GM23338 (cell line): ENCODE data around the gene WT1. TPM values are rescaled to one million over a fixed set of nuclear protein-coding genes. Genes with fewer than 3 reads are reported as not detected.
"Not testable (repeated sequence)": the region's sequence is repeated elsewhere in the genome, so short reads cannot be mapped to it uniquely, and the experiment has no call there.

Source experiments
- ATAC-seq: fragments of 200-7000 bp; cut with Tn5 transposase; 3 replicates; pipeline ENCODE4 v1.9.1; 2020
- DNase-seq: peaks from one replicate; pipeline ENCODE4 v3.0.0-alpha.2; 2015; ENCODE audit warnings: low spot score
- H2AFZ ChIP-seq: fragments of 200-600 bp; sonication (generic); 2 replicates; pipeline ENCODE4 v1.8.0; 2016; ENCODE audit warnings: antibody characterized with exemption, mild to moderate bottlenecking, moderate library complexity
- H3F3A ChIP-seq: fragments of 200-600 bp; sonication (generic); replicated peaks from 2 replicates; pipeline ENCODE4 v1.8.0; 2017; ENCODE audit warnings: antibody characterized with exemption, mixed run types, low read depth
- H3K27ac ChIP-seq: fragments of 200-600 bp; sonication (generic); 2 replicates; pipeline ENCODE4 v1.6.1; 2016; ENCODE audit warnings: low read depth
- H3K27me3 ChIP-seq: fragments of 200-600 bp; sonication (generic); 2 replicates; pipeline ENCODE4 v1.8.0; 2016; ENCODE audit warnings: mild to moderate bottlenecking, mixed run types, moderate library complexity; ENCODE audit not compliant: insufficient read depth
- H3K36me3 ChIP-seq: fragments of 200-600 bp; sonication (generic); 2 replicates; pipeline ENCODE4 v1.8.0; 2016; ENCODE audit warnings: mild to moderate bottlenecking; ENCODE audit not compliant: insufficient read depth
- H3K4me1 ChIP-seq: fragments of 200-600 bp; sonication (generic); 2 replicates; pipeline ENCODE4 v1.8.0; 2016; ENCODE audit warnings: mild to moderate bottlenecking, moderate library complexity; ENCODE audit not compliant: insufficient read depth
- H3K4me2 ChIP-seq: fragments of 200-600 bp; sonication (generic); 2 replicates; pipeline ENCODE4 v1.7.1; 2017; ENCODE audit warnings: mixed run types
- H3K4me3 ChIP-seq: fragments of 200-600 bp; sonication (generic); 2 replicates; pipeline ENCODE4 v1.6.1; 2016; ENCODE audit warnings: mixed run types
- H3K79me2 ChIP-seq: fragments of 200-600 bp; sonication (generic); replicated peaks from 2 replicates; pipeline ENCODE4 v1.8.0; 2017; ENCODE audit warnings: mild to moderate bottlenecking; ENCODE audit not compliant: insufficient read depth
- H3K9me2 ChIP-seq: fragments of 200-600 bp; sonication (generic); 2 replicates; pipeline ENCODE4 v1.8.0; 2017; ENCODE audit not compliant: insufficient read depth
- H4K20me1 ChIP-seq: fragments of 200-600 bp; sonication (generic); replicated peaks from 2 replicates; pipeline ENCODE4 v1.8.0; 2017; ENCODE audit warnings: mild to moderate bottlenecking; ENCODE audit not compliant: insufficient read depth
- H3K27ac Mint-ChIP-seq: 2 replicates; pipeline ENCODE4 v1.8.0; 2020; ENCODE audit warnings: inconsistent platforms, mild to moderate bottlenecking, moderate library complexity, mixed read lengths
- H3K27me3 Mint-ChIP-seq: 3 replicates; pipeline ENCODE4 v1.8.0; 2022; ENCODE audit warnings: low read depth, mild to moderate bottlenecking, moderate library complexity, mixed read lengths, inconsistent platforms; ENCODE audit not compliant: insufficient read depth, poor library complexity
- H3K36me3 Mint-ChIP-seq: 3 replicates; pipeline ENCODE4 v1.8.0; 2021; ENCODE audit warnings: low read depth, mild to moderate bottlenecking, inconsistent platforms, moderate library complexity, mixed read lengths
- H3K4me1 Mint-ChIP-seq: 3 replicates; pipeline ENCODE4 v1.8.0; 2020; ENCODE audit warnings: mild to moderate bottlenecking, inconsistent platforms, mixed read lengths
- H3K4me3 Mint-ChIP-seq: 3 replicates; pipeline ENCODE4 v1.8.0; 2021; ENCODE audit warnings: moderate library complexity, mild to moderate bottlenecking, inconsistent platforms, mixed read lengths
- H3K9me3 Mint-ChIP-seq: 3 replicates; pipeline ENCODE4 v1.8.0; 2020; ENCODE audit warnings: moderate library complexity, mild to moderate bottlenecking, inconsistent platforms, mixed read lengths
- CTCF ChIP-seq, 2 experiments: fragments of 200-600 bp in 1 of 2; sonication (generic) in 1 of 2; conservative IDR thresholded peaks; 2 replicates each; pipeline versions ENCODE4 v1.5.1 to v1.6.1; 2016 to 2017; ENCODE audit warnings: antibody characterized with exemption in 2 of 2, low read depth in 2 of 2, mild to moderate bottlenecking in 2 of 2, moderate library complexity in 1 of 2
- EZH2phosphoT487 ChIP-seq: fragments of 200-600 bp; sonication (generic); IDR thresholded peaks from one replicate; pipeline ENCODE4 v1.8.1; 2018; ENCODE audit warnings: antibody characterized with exemption; ENCODE audit not compliant: unreplicated experiment
- JUNB ChIP-seq: IDR thresholded peaks from one replicate; pipeline ENCODE4 v1.6.1; 2016; ENCODE audit warnings: antibody characterized with exemption; ENCODE audit not compliant: unreplicated experiment
- NANOG ChIP-seq: IDR thresholded peaks from 2 replicates; pipeline ENCODE4 v1.6.1; 2016; ENCODE audit warnings: antibody characterized with exemption, borderline replicate concordance
- POLR2AphosphoS5 ChIP-seq: IDR thresholded peaks from 2 replicates; pipeline ENCODE4 v1.6.1; 2016; ENCODE audit warnings: antibody characterized with exemption, low read depth
- STAT1 ChIP-seq: IDR thresholded peaks from one replicate; pipeline ENCODE4 v1.6.1; 2016; ENCODE audit warnings: antibody characterized with exemption; ENCODE audit not compliant: unreplicated experiment
- polyA plus RNA-seq: library from polyadenylated mRNA; unstranded; fragments of >200 nt; fragmentation: Nextera tagmentation; extraction: Ambion mirVana; gene quantifications from 2 replicates; pipeline ENCODE4 v1.2.1, GENCODE V29; 2016
- total RNA-seq: library from RNA; depleted of rRNA; stranded (reverse); fragments of >200 nt; shearing (Covaris generic); gene quantifications from 2 replicates; pipeline ENCODE4 v1.2.3, GENCODE V29; 2014
- TF ChIP-seq, protein P1 (sequence below): fragments of 250-450 bp; sonication (Bioruptor Pico); IDR thresholded peaks from 2 replicates; pipeline ENCODE4 v1.5.0; 2020; ENCODE audit warnings: mild to moderate bottlenecking, moderate library complexity

Gene WT1
- total and polyA plus RNA-seq, 2 experiments from 2014 or later: 0.21 TPM; not detected in 1

- TF ChIP-seq CTCF (conservative IDR thresholded peaks at IDR 0.05; ENCODE audit: low read depth in 2 of 2): no peak
Measured at GRCh38 chr11:32472226-32472625, 36.9 kb upstream of the WT1 start (continued).

GRCh38 chr11:32471544-32471943 is 36.2 kb upstream of the WT1 start:
- H4K20me1 ChIP-seq, H3K27me3 Mint-ChIP-seq, H3K4me2 ChIP-seq, H3K4me1 Mint-ChIP-seq, H3K27me3 ChIP-seq, H3K9me2 ChIP-seq, H3K4me1 ChIP-seq, H3K4me3 Mint-ChIP-seq, H3K9me3 Mint-ChIP-seq, ATAC-seq, H3K27ac ChIP-seq, H3K36me3 Mint-ChIP-seq, H3K4me3 ChIP-seq, H3F3A ChIP-seq, DNase-seq, H3K27ac Mint-ChIP-seq, H3K79me2 ChIP-seq, H3K36me3 ChIP-seq: not testable (repeated sequence)
- H2AFZ ChIP-seq: 0 out of 2 replicates have a peak overlapping the region, but pooled peaks have one; percentile 32
- TF ChIP-seq CTCF (conservative IDR thresholded peaks at IDR 0.05; ENCODE audit: low read depth in 2 of 2): 0 out of 4 replicates have a peak, but pooled peaks have one; percentile 15 to 26

DNA sequence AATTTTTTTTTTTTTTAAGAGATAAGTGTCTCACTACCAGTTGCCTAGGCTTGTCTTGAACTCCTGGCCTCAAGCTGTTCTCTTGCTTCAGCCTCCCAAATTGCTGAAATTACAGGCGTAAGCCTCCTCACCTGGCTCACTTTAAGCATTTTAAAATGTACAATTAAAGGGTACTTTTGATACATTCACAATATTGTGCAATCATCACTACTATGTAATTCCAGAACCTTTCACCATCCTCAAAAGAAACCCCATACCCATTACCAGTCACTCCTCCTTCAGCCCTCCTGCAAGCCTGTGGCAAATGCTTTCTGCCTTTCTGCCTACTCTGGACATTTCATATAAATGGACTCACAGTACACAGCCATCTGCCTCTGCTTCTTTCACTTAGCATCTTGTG is 34.5 kb upstream of the WT1 start:
- Histone ChIP-seq H3K36me3 (no peaks in the 10 kb centered on the region), H3K4me3 (no peak overlapping the region), H4K20me1 (no peaks in the 10 kb centered on the region), H3K9me2 (no peaks in the 10 kb centered on the region), H3K4me2 (no peak overlapping the region), H3K4me1 (no peaks in the 10 kb centered on the region), H2AFZ (no peak overlapping the region), H3K27me3 (no peaks in the 10 kb centered on the region), H3K27ac (no peak overlapping the region), H3K79me2 (no peaks in the 10 kb centered on the region), H3F3A (no peaks in the 10 kb centered on the region)
- H3K27ac Mint-ChIP-seq: no peak overlapping the region
- H3K4me3 Mint-ChIP-seq: no peak overlapping the region
- ATAC-seq (no peak), DNase-seq (no peak)
- no peaks in the 10 kb centered on the region for H3K9me3 Mint-ChIP-seq
- peaks cover under 1% of the 10 kb centered on the region for H3K27me3 Mint-ChIP-seq
- H3K4me1 Mint-ChIP-seq: 0 out of 3 replicates have a peak, but pooled peaks cover 4% of the 10 kb centered on the region
- H3K36me3 Mint-ChIP-seq: no peaks in the 10 kb centered on the region
- TF ChIP-seq POLR2AphosphoS5: no peak
- no peak for TF ChIP-seq JUNB
- no peak for TF ChIP-seq STAT1
- TF ChIP-seq CTCF (conservative IDR thresholded peaks at IDR 0.05; ENCODE audit: low read depth in 2 of 2): no peak
- TF ChIP-seq, protein P1, sequence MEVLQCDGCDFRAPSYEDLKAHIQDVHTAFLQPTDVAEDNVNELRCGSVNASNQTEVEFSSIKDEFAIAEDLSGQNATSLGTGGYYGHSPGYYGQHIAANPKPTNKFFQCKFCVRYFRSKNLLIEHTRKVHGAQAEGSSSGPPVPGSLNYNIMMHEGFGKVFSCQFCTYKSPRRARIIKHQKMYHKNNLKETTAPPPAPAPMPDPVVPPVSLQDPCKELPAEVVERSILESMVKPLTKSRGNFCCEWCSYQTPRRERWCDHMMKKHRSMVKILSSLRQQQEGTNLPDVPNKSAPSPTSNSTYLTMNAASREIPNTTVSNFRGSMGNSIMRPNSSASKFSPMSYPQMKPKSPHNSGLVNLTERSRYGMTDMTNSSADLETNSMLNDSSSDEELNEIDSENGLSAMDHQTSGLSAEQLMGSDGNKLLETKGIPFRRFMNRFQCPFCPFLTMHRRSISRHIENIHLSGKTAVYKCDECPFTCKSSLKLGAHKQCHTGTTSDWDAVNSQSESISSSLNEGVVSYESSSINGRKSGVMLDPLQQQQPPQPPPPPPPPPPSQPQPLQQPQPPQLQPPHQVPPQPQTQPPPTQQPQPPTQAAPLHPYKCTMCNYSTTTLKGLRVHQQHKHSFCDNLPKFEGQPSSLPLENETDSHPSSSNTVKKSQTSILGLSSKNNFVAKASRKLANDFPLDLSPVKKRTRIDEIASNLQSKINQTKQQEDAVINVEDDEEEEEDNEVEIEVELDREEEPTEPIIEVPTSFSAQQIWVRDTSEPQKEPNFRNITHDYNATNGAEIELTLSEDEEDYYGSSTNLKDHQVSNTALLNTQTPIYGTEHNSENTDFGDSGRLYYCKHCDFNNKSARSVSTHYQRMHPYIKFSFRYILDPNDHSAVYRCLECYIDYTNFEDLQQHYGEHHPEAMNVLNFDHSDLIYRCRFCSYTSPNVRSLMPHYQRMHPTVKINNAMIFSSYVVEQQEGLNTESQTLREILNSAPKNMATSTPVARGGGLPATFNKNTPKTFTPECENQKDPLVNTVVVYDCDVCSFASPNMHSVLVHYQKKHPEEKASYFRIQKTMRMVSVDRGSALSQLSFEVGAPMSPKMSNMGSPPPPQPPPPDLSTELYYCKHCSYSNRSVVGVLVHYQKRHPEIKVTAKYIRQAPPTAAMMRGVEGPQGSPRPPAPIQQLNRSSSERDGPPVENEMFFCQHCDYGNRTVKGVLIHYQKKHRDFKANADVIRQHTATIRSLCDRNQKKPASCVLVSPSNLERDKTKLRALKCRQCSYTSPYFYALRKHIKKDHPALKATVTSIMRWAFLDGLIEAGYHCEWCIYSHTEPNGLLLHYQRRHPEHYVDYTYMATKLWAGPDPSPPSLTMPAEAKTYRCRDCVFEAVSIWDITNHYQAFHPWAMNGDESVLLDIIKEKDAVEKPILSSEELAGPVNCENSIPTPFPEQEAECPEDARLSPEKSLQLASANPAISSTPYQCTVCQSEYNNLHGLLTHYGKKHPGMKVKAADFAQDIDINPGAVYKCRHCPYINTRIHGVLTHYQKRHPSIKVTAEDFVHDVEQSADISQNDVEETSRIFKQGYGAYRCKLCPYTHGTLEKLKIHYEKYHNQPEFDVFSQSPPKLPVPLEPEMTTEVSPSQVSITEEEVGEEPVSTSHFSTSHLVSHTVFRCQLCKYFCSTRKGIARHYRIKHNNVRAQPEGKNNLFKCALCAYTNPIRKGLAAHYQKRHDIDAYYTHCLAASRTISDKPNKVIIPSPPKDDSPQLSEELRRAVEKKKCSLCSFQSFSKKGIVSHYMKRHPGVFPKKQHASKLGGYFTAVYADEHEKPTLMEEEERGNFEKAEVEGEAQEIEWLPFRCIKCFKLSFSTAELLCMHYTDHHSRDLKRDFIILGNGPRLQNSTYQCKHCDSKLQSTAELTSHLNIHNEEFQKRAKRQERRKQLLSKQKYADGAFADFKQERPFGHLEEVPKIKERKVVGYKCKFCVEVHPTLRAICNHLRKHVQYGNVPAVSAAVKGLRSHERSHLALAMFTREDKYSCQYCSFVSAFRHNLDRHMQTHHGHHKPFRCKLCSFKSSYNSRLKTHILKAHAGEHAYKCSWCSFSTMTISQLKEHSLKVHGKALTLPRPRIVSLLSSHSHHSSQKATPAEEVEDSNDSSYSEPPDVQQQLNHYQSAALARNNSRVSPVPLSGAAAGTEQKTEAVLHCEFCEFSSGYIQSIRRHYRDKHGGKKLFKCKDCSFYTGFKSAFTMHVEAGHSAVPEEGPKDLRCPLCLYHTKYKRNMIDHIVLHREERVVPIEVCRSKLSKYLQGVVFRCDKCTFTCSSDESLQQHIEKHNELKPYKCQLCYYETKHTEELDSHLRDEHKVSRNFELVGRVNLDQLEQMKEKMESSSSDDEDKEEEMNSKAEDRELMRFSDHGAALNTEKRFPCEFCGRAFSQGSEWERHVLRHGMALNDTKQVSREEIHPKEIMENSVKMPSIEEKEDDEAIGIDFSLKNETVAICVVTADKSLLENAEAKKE (CRISPR knock-in tag): no peak
- TF ChIP-seq NANOG: no peak
- TF ChIP-seq EZH2phosphoT487: no peak
